GM10266 (cell line): ENCODE data around the gene ACTN1.

Experiments used
- DNase-seq: peaks from one replicate; pipeline ENCODE4 v3.0.0; 2012; ENCODE audit errors: extremely low spot score
- CTCF ChIP-seq: IDR thresholded peaks from 2 replicates; pipeline ENCODE4 v1.5.1; 2012; ENCODE audit warnings: mild to moderate bottlenecking, low read depth; ENCODE audit not compliant: control insufficient read depth, insufficient read depth; ENCODE audit errors: missing control alignments

Gene ACTN1

DNA sequence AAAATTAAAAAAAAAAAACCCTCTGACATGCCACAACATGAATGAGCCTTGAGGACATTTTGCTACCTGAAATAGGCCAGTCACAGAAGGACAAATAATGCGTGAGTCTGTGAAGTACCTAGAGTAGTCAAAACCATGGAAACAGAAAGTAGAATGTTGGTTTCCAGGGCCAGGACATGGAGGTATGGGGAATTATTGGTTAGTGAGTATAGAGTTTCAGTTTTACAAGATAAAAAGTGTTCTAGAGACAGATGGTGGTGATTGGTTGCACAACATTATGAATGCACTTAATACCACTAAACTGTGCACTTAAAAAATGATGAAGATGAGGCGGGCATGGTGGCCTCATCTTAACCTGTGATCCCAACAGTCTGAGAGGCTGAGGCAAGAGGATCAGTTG lies 138.6 kb downstream of the ACTN1 start:
- TF ChIP-seq CTCF: no peak
- no peak for DNase-seq

GRCh38 chr14:68836082-68836481 lies 143.0 kb downstream of the ACTN1 start:
- no peak for DNase-seq
- TF ChIP-seq CTCF: no peak

GRCh38 chr14:68834816-68835215 lies 144.3 kb downstream of the ACTN1 start:
- no peak for TF ChIP-seq CTCF
- no peak for DNase-seq

GRCh38 chr14:68828698-68829097 lies 150.4 kb downstream of the ACTN1 start:
- DNase-seq: no peak
- TF ChIP-seq CTCF: no peak

GRCh38 chr14:68825729-68826128 lies 153.4 kb downstream of the ACTN1 start:
- no peak for TF ChIP-seq CTCF
- DNase-seq: no peak

DNA sequence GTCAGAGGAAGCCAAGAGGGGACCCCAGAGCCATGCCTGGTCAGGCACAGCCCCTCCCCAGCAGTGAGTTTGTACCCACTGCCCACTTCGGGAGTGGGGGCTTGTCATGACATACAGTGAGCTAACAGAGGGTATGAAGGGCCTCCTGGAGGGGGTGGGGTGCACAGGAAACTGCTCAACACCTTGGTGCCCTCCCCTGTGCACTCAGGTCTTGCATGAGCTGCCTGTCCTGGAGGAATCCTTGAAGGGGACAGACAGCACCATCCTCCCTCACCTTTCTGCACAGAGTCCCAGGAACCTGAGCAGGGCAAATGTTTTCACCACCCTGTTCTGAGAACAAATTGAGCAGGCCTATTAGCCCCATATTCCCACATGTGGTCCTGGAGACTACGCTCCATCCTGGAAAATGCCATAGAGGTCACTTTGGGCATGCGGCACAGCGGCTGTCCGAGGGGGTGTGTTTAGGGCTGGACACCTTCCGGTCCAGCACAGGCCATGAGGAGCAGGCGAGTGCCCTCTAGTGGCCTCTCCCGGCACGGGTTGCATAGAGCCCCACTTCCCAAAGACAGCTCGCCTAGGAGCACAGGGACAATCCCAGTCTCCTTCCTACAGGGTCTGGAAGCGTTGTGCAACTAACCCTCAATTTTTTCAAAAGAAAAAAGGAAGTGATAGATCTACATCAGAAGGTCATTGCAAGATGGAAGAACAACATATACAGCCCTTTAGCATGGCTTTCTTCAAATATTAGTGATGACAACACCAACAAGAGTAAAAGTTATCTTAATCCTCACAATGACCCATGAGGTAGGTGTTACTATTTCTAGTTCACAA lies 154.4 kb downstream of the ACTN1 start:
- peak; percentile 84 for TF ChIP-seq CTCF
- DNase-seq: peak; percentile 66

- no peak for TF ChIP-seq CTCF
- no peak for DNase-seq
These were observed 154.9 kb downstream of the ACTN1 start for GRCh38 chr14:68824207-68824516.
